Activated T-helper 1 cell treated with Interleukin-2 at 50 U/mL for 16 hours (primary cell): ENCODE data around the gene NR4A1.

Source experiments
- DNase-seq: peaks from one replicate; pipeline ENCODE4 v3.0.0-alpha.2; 2020; ENCODE audit warnings: low read depth

NR4A1 gene

DNA sequence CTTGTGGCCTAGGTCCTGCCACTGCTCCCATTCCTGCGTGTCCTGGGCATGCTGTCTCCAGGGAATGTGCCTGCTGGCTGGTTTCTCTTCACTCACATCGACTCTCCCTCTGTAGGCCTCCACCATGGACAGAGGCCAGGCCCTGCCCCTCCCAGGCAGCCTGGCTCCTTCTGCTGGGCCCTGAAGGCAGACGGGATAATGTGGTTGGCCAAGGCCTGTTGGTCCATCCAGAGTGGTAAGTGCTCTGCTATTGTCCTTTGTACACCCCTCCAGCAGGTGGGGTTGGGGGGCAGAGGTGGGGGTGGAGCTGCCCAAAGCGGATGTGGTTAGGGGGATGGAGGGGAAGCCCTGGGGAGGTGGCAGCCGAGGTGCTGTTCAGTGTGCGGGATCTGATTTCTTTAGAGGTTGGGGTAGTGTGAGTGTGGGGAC is 9.5 kb upstream of the NR4A1 start:
- DNase-seq = no peak

DNA sequence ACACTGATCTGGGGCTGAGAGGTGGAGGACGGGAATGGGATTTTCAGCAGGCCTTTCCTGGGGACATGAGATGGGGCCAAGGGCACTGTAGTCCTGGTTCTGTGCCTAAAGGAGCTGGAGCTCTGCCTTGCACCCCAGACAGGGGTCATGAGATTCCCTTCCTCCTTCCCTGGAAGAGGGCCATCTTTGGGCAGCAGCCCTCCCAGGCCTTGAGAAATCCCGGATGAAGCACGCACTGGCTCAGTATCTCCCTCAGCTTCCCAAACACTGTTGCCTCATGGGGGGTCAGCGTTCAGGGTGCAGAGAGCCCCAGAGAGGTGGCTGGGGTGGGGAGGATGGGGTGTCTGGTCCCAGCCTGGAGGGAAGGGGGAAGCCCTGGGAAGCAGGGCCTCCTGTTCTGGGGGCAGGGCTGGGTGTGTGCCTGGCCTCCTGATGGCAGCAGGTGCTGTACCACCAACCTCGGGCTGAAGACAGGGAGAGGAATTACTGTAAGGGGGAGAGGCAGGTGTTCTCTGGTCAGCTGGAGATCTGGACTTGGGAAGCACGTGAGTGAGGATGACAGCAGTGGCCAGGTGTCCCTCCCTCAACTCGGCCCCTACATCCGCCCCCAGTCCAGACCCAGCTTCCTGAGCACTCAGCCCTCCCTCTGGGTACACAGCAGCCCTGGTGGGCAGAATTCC is 8.4 kb upstream of the NR4A1 start:
- DNase-seq = no peak

DNA sequence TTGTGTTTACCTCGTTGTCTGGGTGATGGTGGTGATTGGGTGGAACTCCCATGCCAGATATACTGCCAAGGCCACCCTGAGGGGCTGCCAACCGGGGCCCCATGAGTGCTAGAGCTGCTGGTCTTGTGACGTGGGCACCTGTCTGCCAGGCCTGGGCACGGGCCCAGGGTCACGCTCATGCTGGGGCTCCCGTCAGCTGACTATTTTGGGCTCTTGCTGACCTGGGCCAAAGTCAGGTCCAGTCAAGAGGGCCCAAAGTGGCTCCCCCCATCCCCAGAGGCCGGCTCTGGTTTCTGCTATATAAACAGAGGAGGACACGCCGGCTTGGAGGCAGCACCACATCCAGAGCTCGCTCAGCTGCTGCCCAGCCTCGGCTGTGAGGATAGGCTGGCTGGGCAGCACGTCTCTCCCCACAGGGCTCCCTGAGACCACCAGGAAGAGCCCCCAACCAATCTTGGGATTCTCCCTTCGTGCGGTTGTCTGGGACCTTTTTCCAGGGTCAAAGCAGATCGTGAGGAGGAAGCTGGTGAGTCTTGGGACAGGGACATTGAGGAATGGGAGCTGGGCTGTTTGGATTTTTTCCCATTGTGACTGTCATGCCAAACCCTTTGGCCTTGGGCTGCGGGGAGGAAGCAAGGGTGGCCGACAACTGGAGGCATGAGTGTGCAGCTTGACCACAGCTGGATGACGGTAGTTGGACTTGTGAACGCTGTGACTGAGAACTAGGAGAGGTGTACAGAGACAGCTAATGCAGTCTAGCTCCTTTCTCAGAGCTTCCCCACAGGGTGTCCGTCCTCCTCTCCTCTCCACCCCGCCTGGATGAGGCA is 7.6 kb upstream of the NR4A1 start:
- DNase-seq = no peak

DNA sequence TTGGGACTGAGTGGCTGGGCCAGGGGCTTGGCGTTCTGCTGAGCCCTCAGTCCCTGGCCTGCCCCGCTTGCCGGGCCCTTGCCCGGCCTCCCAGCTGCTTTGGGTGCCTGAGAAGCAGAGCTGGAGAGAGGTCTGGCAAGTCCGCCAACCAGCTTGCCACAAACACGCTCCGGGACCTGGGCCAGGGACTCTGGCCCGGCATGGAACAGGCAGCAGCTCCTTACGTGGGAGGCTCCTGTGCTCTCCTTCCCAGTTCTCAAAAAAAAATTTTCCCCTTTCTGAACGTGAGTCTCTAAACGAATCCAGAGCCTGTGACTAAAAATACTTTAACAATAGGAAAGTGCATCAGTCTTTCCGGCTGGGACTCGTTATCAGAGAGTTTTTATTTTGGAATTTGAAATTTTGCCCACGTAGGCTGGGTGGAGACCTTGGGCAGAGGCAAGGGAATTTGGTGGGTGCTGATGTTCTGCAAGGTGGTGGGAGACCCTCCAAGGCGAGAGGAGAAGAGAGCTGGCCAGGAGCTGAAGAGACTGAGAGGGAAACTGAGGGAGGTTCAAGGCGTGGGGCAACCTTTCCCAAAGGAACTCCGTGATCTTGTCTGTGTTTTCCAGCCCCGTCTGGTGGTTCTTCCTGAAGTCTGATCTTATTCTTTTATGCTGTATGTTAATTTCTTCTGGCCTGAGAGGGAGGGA is 6.8 kb upstream of the NR4A1 start:
- DNase-seq = no peak

DNA sequence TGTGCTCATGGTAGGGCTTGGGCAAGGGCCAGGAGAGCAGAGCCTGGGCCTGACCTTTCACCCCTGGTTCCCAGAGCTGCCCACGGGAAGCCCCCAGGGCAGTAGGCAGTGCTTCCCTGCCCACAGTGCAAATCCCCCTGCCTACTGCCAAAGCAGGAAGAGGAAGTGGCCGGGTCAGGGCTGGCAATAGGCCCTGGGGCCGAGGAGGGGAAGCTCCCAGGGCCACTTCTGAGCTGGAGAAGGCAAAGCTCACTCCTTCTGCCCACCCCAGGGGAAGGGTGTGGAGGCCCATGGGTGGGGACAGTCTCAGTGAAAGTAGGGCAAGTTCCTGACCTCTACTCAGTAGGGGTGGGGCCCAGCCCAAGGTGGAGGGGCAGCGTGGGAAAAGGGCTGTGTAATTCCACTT is 5.4 kb upstream of the NR4A1 start:
- no peak for DNase-seq

DNA sequence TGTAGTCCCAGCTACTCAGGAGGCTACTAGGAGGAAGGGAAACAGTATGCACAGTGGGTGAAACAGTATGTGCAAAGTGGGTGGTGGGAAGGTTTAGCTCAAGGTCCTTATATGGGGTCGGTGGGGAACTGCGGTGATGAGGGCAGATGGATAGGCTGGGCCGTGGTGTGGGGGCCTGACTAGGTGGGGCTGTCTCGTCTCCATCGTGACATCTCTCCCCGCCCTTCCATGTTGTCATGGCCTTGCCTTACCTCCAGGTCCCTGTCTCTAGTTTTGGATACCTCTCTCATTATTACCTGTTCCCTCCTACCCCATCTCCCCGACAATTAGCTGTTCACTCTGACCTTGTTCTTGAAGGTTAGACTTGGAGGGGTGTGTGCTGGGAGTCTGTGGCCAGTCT is 4.4 kb upstream of the NR4A1 start:
- DNase-seq = no peak

DNA sequence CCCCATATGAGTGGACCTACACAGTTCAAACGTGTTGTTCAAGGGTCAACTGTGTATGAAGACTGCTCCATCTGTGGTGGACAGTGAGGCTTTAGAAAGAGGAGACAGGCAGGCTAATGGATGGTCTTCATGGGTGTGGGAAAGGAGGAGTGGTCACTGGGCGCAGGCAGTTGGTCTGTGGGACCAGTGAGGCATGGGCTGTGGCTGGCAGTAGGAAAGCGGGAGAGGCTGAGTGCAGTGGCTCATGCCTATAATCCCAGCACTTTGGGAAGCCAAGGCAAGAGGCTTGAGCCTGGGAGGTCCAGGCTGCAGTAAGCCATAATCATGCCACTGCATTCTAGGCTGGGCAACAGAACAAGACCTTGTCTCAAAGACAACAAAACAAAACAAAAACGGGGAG is 2.0 kb upstream of the NR4A1 start:
- no peak for DNase-seq

DNA sequence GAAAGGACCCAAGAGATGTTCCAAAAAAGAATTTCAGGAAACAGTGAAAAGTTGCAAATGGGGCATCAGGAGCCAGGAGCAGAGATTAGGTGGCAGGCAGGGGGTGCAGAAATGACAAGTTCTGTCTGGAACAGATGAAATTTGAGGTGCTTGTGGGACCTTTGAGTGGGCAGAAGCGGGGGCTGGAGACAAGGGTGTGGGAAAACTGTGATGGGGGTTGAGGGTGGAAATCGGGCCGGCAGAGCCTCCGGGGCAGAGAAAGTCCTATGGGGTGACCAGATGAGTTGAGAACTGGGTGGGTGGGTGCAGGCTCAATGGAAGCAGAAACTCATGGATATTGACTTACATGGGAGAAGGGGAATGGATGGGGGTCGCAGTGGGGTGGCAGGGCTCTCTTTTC is 1.6 kb upstream of the NR4A1 start:
- DNase-seq = no peak

DNA sequence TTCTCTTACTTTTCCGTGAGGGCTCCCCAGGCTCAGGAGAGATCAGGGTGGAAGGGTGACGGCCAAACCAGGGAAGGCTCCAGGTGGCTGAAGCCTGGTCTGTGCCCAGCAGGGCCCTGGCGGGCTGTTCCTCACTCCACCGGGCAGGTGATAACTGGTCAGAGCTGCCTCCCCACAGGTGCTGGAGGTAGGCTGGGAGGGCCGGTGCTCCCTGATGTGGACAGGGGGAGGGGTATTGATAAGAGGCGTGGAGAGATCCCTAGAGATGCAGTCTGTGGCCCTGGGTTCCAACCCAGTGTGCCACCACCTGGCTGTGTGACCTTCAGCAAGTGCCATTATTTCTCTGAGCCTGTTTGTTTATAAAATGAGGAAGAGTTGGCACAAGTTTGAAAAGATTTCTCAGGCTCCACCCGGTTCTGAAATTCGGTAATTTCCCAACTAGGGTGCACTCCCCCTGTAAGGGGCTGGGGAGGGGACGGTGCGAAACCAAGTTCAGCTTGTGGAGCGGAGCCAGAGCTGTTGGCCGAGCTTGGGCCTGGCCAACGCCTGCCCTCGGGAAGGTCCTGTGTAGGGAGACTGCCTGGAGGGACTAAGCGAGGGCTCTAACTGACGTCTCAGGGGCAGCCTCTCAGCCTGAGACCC is 1.0 kb upstream of the NR4A1 start:
- no peak for DNase-seq

DNA sequence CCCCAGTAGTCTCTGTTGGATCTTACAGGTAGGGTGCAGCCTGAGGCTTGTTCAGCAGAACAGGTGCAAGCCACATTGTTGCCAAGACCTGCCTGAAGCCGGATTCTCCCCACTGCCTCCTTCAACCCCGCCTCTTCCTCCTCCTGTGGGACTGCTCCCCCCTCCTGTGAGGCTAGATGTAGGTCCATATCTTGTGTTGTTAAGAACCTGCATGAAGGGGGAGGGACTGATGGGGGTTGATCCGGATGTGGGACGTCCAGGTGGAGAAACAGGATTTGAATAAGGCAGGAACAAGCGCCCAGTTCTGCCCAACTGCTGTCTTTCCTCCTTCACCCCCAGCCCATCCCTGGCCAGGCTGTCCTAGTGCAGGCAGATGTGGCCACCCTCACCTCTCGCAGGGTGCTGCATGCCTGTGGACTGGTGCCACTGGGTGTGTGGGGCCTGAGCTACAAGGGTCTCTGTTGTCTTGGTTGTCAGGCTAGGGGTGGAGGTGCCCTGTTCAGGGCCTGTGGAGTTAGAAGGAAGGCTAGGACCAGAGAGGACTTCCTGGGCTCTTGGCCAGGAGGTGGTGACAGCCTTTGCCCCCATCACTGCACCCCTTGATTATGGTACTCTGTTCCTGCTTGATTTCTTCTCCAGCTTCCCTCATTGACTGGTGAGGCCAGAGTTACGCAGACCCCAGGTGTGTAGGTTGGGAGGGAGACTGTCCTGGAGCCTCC is 1.4 kb downstream of the NR4A1 start:
- no peak for DNase-seq

DNA sequence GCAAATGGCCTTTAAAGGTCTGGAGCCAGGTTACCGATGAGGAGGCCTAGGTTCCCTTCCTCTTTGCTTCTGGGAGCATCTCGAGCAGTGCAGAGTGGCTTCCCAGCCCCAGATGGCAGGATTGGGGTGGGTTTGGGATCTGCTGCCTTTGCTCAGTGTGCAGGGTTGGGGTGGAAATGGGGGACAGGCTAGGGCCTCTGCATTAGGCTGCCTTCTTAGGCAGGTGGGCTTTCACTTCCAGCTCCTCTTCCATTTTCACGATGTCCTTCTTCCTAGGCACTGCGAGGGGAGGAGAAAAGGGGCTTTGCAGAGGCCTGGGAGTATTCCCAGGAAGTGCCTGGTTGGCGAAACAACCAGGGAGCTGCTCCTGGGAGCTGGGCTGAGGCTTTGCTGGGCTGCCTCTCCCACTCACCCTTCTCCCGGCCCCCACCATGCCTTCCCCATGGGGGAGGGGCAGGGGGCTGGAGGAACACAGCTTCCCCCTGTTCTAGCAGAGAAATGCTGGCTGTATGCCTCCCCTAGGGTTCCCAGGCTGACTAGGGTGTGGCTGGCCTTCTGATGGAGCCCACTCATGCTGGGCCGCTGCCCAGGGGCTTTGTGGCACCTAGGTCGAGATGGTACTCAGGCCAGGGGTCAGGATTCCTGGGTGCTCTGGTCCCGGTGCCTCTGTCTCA is 2.4 kb downstream of the NR4A1 start:
- no peak for DNase-seq

DNA sequence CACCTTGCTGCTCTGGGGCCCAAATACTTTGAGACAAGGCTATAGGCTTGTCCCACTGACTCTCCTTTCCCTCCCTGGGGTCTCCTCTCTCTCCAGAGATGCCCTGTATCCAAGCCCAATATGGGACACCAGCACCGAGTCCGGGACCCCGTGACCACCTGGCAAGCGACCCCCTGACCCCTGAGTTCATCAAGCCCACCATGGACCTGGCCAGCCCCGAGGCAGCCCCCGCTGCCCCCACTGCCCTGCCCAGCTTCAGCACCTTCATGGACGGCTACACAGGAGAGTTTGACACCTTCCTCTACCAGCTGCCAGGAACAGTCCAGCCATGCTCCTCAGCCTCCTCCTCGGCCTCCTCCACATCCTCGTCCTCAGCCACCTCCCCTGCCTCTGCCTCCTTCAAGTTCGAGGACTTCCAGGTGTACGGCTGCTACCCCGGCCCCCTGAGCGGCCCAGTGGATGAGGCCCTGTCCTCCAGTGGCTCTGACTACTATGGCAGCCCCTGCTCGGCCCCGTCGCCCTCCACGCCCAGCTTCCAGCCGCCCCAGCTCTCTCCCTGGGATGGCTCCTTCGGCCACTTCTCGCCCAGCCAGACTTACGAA is 3.1 kb downstream of the NR4A1 start:
- no peak for DNase-seq

DNA sequence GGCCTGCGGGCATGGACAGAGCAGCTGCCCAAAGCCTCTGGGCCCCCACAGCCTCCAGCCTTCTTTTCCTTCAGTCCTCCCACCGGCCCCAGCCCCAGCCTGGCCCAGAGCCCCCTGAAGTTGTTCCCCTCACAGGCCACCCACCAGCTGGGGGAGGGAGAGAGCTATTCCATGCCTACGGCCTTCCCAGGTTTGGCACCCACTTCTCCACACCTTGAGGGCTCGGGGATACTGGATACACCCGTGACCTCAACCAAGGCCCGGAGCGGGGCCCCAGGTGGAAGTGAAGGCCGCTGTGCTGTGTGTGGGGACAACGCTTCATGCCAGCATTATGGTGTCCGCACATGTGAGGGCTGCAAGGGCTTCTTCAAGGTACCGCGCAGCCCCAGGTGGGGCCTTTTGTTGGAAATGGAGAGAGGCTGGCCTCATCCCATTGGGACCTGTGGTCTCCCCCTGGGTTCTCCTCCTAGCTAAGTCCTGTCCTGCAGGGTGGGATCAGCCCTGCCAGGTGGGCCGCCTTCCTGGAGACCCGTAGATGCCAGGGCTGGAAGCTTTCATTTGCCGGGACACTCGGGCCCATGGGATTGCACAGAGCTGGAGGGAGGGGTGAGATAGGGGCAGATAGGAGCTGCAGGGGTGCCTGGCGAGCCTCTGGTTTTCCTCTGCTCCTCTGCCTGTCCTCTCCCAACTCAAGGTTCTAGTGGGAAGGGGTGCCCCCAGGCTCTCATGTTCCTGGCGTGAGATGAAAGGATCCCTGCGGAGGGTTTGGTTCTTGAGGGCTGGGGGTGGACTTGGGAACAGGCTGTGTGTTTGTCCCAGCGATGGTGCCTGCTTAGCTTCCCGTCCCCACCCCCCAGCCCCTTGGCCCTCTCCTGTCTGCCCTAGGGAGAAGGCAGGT is 3.8 kb downstream of the NR4A1 start:
- no peak for DNase-seq

DNA sequence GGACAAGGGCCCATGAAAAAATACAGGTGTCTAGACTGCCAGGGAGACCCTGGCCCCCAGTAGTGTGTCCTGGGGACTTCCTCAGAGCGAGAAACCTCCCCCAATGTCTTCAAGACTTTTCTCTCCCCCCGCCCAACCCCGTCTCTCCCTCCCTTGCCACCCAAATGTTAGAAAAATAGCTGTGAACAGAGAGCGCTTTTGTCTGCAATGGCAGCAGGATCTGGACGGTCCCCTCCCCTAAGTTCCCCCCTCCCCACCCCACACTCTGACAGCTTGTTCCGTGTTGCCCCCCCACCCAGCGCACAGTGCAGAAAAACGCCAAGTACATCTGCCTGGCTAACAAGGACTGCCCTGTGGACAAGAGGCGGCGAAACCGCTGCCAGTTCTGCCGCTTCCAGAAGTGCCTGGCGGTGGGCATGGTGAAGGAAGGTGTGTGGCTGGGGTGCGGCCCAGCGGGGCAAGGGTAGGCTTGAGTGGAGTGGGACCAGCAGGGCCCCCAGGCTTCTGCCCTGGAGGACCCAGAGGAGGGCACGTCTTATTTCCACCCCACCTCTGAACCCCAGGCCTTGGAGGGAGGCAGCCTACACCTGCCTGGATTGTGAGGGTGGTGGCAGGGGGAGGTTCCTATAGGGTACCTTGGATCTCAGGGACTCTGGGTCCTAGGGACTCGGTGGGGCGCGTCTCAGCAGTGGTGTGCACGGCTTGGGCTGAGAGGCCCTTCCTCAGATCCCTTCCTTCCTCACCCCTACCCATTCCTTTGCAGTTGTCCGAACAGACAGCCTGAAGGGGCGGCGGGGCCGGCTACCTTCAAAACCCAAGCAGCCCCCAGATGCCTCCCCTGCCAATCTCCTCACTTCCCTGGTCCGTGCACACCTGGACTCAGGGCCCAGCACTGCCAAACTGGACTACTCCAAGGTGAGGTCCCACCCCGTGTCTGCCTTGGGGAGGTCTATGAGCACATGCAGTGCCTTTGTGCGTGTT is 4.8 kb downstream of the NR4A1 start:
- no peak for DNase-seq

DNA sequence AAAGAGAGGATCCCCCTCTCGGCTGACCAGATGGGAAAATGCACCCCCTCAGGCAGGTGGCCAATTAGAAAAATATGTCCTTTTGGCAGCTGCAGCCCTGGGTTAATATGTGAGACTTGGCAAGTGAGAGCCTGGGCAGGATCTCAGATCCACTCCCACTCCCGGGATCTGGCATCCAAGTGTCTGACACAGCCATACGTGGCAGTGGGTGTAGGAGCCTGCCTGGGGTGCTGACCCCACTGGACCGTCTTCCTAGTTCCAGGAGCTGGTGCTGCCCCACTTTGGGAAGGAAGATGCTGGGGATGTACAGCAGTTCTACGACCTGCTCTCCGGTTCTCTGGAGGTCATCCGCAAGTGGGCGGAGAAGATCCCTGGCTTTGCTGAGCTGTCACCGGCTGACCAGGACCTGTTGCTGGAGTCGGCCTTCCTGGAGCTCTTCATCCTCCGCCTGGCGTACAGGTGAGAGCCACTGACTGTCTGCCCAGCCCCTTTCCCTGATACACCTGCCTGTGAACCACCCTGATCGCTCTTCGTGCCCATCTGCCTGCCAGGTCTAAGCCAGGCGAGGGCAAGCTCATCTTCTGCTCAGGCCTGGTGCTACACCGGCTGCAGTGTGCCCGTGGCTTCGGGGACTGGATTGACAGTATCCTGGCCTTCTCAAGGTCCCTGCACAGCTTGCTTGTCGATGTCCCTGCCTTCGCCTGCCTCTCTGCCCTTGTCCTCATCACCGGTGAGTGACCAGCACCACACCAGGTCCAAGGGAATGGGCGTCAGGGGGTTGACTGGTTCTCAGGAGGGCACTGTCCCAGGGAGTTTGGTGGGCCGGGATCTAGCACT is 5.8 kb downstream of the NR4A1 start:
- DNase-seq = no peak

DNA sequence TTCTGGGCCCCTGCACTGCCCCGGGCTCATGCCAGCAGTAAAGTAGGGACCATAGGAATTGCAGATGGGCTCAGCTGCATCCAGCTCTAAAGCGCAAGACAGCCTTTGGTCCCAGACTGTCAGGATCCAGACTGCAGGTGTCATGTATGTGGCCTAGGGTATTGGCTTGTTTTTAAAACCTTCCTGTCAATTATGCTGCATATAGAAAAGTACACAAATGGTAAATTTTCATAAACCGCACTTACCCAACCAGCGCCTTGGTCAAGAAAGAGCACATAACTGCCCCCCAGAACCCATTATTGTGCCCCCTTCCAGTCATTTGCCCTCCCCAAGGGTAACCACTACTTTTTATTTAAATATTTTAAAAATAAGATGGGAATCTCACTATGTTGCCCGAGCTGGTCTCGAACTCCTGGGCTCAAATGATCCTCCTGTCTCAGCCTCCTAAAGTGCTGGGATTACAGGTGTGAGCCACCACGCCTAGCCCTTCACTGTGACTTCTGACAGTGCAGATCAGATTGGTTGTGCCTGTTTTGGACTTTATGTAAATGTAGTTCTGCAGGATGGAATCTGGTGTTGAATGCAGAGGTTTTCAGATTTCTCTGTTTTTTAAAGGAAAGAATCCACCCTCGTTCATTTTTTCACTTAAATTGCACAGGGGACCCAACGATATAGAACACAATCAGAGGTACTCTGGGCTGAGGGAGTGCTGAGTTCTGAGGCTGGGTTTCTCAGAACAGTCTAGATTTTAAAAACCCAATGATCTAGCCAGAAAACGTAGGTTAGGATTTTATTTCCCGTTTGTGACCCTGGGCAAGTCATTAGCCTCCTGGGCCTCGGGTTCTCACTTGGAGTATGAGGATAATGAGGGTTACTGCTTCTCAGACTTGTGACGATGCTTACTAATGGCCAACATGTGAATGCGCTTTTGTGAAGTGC is 6.7 kb downstream of the NR4A1 start:
- no peak for DNase-seq
